HTR-8/SVneo (cell line): ENCODE measurements around the gene RBBP9.
"Not testable (repeated sequence)": the region's sequence is repeated elsewhere in the genome, so short reads cannot be mapped to it uniquely, and the experiment has no call there.

ENCODE experiments used
- DNase-seq: peaks from one replicate; pipeline ENCODE4 v3.0.0; 2011; ENCODE audit warnings: low spot score, mixed read lengths; ENCODE audit not compliant: insufficient read length
- FAIRE-seq: peaks from 2 replicates; lab custom pipeline; 2011; peaks lifted over from hg19 to GRCh38; lab: Jason Lieb, UNC

RBBP9 gene

GRCh38 chr20:18507218-18508191 lies 10.5 kb upstream of the RBBP9 start, which contains the start of gene SEC23B:
TSS of gene SEC23B (plus strand) at chr20:18507940. CDS start at chr20:18510836, 2,896 bp downstream.
- DNase-seq (peak; percentile 97), FAIRE-seq (peak; percentile 90)

- FAIRE-seq: no peak
Measured at GRCh38 chr20:18506744-18507143, 9.7 kb upstream of the RBBP9 start.

GRCh38 chr20:18504479-18505060 lies 7.5 kb upstream of the RBBP9 start:
- DNase-seq: no peak
- FAIRE-seq: no peak

More at GRCh38 chr20:18506744-18507143, 9.7 kb upstream of the RBBP9 start:
- no peak for DNase-seq

GRCh38 chr20:18501672-18502071 lies 4.6 kb upstream of the RBBP9 start:
- not testable (repeated sequence) for FAIRE-seq, DNase-seq

- DNase-seq: no peak
- FAIRE-seq: no peak
Measured at GRCh38 chr20:18497603-18498002, 578 bp upstream of the RBBP9 start.

- no peak for DNase-seq
Measured at GRCh38 chr20:18496042-18496441, 983 bp downstream of the RBBP9 start.

GRCh38 chr20:18488301-18488700 lies 8.7 kb downstream of the RBBP9 start:
- no peak for DNase-seq
- no peak for FAIRE-seq

More at GRCh38 chr20:18496042-18496441, 983 bp downstream of the RBBP9 start:
- no peak for FAIRE-seq

GRCh38 chr20:18481596-18481995 lies 15.4 kb downstream of the RBBP9 start:
- FAIRE-seq: no peak

GRCh38 chr20:18477821-18478220 lies 19.2 kb downstream of the RBBP9 start:
- DNase-seq: no peak
- no peak for FAIRE-seq

More at GRCh38 chr20:18481596-18481995, 15.4 kb downstream of the RBBP9 start:
- DNase-seq: no peak

- FAIRE-seq (no peak), DNase-seq (no peak)
Measured at GRCh38 chr20:18477218-18477617, 19.8 kb downstream of the RBBP9 start.

GRCh38 chr20:18466894-18467730 lies 29.9 kb downstream of the RBBP9 start, which contains the start of the genes DZANK1 and POLR3F:
TSS of gene DZANK1 (minus strand) at chr20:18467030. CDS start at chr20:18465358, 1,672 bp downstream.
TSS of gene POLR3F (plus strand) at chr20:18467390. CDS start at chr20:18467507, 117 bp downstream.
- DNase-seq (peak; percentile 99), FAIRE-seq (peak; percentile 90)

- FAIRE-seq (no peak), DNase-seq (peak; percentile 84)
Measured at GRCh38 chr20:18466574-18466893, 30.5 kb downstream of the RBBP9 start.

GRCh38 chr20:18465536-18466200 lies 31.4 kb downstream of the RBBP9 start:
- no peak for DNase-seq
- no peak for FAIRE-seq

GRCh38 chr20:18456600-18456999 lies 40.4 kb downstream of the RBBP9 start:
- DNase-seq: no peak
- no peak for FAIRE-seq

- no peak for DNase-seq
Measured at GRCh38 chr20:18443886-18444285, 53.1 kb downstream of the RBBP9 start.

GRCh38 chr20:18440403-18440802 lies 56.6 kb downstream of the RBBP9 start:
- no peak for FAIRE-seq
- DNase-seq: no peak

More at GRCh38 chr20:18443886-18444285, 53.1 kb downstream of the RBBP9 start:
- FAIRE-seq: no peak

- no peak for DNase-seq
- FAIRE-seq: no peak
Measured at GRCh38 chr20:18436847-18437246, 60.2 kb downstream of the RBBP9 start.
